HT-29 (cell line): ENCODE data around the gene CNOT6L. TPM values are rescaled to one million over a fixed set of nuclear protein-coding genes. Genes with fewer than 3 reads are reported as not detected.
"Not testable (repeated sequence)": the region's sequence is repeated elsewhere in the genome, so short reads cannot be mapped to it uniquely, and the experiment has no call there.

Source experiments
- DNase-seq: peaks from one replicate; pipeline ENCODE4 v3.0.0-alpha.2; 2015; ENCODE audit warnings: low spot score
- total RNA-seq: library from RNA; depleted of rRNA; stranded (reverse); fragments of >200 nt; shearing (Covaris generic); gene quantifications from 2 replicates; pipeline ENCODE4 v1.2.3, GENCODE V29; 2014; rRNA removed

The CNOT6L gene
- 3.2 and 3.6 TPM in 2 replicates for total RNA-seq

GRCh38 chr4:77818602-77819403 is at the start of gene CNOT6L:
CNOT6L (minus strand) TSS chr4:77819368; CDS start chr4:77819308, 60 bp downstream.
- DNase-seq, result peak; percentile 78

DNA sequence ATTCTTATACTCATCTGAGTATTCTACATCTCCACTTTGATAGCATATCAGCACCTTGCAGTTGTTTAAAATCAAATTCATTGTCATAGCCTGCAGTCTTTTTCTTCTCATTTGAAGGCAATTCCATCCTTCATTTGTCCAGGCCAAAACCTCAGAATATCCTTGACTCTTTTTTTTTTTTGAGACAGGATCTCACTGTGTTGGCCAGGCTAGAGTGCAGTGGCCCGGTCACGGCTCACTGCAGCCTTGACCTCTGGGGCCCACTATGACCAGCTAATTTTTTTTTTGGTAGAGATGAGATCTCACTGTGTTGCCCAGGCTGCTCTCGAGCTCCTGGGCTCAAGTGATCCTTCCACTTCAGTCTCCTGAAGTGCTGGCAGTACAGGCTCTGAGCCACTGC is 46.1 kb upstream of the CNOT6L start:
- no peak for DNase-seq

GRCh38 chr4:77863341-77863740 is 44.2 kb upstream of the CNOT6L start:
- not testable (repeated sequence) for DNase-seq

DNA sequence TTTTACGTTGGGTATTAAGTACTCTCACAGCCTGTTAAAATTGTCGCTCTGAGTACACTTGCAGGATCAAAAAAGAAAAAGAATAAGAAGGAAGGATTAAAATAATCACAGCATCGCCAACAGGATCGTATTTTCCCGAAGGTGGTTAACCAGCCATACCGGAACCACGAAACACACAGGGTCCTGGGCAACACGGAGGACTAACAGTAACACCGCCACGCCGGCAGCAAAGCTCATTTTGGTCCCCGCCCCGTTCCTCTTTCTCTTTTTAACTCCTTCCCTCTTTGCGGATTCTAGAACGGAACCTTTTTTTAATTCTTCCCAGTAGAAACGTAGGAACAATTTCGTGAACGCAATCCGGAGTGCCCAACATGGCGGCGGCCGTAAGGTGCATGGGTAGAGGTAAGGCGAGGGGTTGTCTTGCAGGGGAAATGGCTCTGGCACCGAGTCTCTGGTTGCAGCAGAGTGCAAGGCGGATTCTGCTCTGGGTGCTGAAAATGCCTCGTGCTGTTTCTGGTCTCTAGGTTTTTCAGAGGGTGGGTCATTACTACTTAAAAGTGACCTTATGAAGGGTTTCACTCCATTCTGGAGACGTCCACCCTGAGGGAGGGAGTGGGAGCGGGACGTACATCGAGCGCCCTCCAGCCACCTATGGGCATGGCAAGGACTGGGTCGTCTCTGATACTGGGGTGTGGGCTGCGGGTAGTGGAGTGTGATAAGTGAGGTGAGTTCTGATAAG is 43.5 kb upstream of the CNOT6L start, which contains the start of gene MRPL1:
TSS of gene MRPL1 (plus strand) at position 353 of the 739 bp plus-strand sequence. CDS start at position 372, 19 bp downstream.
- peak; percentile 96 for DNase-seq

DNA sequence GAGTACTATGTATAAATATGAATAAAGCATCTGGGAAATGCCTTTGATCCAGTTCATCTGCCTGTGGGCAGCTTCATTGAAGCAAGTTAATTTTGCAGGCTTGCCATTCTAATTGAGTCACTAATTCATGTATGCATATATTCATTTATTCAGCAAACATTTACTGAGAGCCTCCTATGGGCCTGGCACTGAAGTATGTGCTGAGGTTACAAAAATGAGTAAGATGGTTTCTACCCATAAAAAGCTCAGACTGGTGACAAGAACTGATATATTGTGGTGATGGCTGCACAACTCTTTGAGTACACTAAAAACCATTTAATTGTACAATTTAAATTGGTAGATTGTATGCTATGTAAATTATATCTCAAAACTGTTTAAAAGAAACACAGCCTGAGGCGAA is 42.3 kb upstream of the CNOT6L start:
- no peak for DNase-seq

- no peak for DNase-seq
These were observed 40.1 kb upstream of the CNOT6L start for GRCh38 chr4:77859256-77859655.

DNA sequence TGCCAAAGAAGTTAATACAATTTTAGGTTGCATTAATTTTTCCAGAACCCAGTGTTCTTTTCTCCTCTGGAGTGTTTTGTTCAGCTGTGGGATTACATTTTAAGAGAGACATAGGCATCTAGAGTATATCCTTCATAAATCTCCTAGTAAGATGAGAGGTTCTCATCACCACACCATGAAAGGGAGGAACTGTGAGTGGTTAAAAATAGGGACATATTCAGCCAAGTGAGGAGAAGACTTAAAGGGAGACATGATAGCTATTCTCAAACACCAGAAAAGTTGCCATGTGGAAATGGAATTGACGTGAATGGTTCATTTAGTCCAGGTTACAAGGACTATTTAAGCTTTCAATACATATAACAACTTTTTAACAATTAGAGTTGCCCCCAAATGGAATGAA is 37.0 kb upstream of the CNOT6L start:
- DNase-seq, result no peak

DNA sequence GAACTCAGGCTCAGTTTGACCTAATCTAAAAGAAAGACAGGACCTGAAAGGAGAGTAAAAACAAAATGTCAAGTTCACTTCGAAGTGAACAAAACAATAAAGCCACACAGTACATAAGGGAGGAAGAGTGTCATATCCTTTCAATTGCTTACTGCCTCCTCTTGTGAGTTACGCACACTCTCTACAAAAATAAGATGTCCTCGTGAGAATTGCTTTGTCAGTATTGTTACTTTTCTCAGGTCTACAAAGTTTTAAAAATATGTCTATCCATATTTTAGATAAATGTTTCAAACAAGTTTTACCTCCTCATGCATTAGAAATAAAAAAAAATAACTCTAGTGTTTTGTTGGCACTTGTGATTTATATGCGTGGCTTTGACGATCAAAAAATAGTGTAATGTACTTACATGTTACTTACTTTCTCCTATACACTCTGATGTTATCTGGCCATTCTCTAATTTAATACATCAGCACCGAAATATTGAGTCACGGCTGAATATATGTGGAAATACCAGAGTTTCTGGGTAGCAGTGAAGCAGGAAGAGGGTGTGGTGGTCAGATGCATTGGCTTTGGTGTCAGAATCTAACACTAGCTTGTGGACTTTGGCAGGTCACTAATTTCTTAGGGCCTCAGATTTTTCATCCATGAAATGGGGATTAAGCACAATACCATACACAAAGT is 35.4 kb upstream of the CNOT6L start:
- no peak for DNase-seq

- DNase-seq, result no peak
These were observed 33.8 kb upstream of the CNOT6L start for GRCh38 chr4:77852892-77853495.

DNA sequence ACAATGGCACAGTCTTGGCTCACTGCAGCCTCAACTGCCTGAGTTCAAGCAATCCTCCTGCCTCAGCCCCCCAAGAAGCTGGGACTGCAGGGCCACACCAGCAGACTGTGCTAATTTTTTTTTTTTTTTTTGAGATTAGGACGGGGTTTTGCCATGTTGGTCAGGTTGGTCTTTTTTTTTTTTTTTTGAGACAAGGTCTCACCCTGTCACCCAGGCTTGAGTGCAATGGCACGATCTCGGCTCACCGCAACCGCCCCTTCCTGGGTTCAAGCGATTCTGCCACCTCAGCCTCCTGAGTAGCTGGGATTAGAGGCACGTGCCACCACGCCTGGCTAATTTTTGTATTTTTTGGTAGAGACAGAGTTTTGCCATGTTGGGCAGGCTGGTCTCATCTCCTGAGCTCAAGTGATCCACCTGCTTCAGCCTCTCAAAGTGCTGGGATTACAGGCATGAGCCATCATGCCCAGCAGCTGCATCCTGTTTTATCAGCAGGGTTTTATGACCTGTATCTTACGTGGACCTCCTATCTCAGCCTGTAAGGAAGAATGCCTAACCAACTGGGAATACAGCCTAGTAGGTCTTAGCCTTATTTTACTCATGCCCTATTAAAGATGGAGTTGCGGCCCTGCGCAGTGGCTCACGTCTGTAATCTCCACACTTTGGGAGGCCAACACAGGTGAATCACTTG is 30.3 kb upstream of the CNOT6L start:
- no peak for DNase-seq

DNA sequence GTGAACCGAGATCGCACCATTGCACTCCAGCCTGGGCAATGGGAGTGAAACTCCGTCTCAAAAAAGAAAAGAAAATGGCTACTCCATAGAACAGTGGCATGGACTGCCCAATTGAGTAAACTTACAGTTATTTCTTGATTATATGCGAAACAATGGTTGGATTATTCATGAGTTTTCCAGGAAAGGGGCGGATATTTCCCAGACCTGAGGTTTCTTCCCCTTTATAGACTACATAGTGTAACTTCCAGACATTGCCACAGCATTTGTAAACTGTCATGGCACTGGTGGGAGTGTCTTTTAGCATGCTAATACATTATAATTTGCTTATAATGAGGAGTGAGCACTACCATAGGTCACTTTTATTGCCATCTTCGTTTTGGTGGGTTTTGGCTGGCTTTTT is 29.3 kb upstream of the CNOT6L start:
- DNase-seq, result no peak

- no peak for DNase-seq
These were observed 26.8 kb upstream of the CNOT6L start for GRCh38 chr4:77845929-77846328.

- DNase-seq, result no peak
These were observed 26.2 kb upstream of the CNOT6L start for GRCh38 chr4:77845400-77845799.

DNA sequence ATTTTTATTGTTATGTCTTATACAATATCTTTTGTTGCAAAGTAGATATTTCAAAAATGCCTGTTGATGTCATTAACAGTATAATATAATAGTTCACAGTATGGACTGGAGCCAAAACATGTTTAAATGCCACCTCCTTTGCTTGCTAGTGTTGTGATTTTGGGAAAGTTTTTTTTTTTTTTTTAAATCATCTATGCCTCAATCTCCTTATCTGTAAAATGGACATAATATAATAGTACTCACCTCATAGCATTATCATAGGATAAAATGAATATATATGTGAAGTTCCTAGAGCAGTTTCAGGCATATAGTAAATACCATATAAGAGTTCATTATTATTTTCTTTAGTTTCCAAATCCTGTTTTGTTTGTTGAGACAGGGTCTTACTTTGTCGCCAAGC is 25.2 kb upstream of the CNOT6L start:
- no peak for DNase-seq

- DNase-seq, result no peak
These were observed 24.5 kb upstream of the CNOT6L start for GRCh38 chr4:77843628-77844027.

GRCh38 chr4:77834403-77834802 is 15.2 kb upstream of the CNOT6L start:
- no peak for DNase-seq

- DNase-seq, result no peak
These were observed 14.1 kb upstream of the CNOT6L start for GRCh38 chr4:77833126-77833724.

DNA sequence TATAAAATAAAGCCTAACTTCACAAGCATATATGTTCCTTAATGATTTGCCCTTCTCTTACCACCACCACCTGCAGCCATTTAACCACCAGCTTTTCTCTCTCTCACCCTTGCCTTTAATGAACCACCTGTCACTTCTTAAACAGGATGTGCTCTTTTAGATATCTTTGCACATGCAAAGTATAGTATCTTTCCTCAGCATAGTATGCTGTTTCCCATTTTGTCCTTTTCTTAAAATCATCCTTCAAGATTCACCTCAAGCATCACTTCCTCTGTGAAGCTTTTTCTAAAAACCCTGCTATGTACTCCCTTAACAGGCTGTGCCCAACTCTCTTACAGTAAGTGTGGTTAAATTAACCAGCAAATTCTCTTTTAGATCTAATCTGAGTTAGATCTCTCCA is 8.2 kb upstream of the CNOT6L start:
- no peak for DNase-seq

GRCh38 chr4:77826275-77826674 is 7.1 kb upstream of the CNOT6L start:
- DNase-seq, result no peak

GRCh38 chr4:77821775-77822174 is 2.6 kb upstream of the CNOT6L start:
- DNase-seq, result no peak
